ENCODE data around the gene ARHGAP15.

Gene ARHGAP15

GRCh38 chr2:143594161-143594560 is 464.9 kb downstream of the ARHGAP15 start:
- no peak for DNase-seq
- Histone ChIP-seq H3K4me3 (ENCODE audit: low read depth, low read length) (no peak overlapping the region), H3K9me3 (ENCODE audit: severe bottlenecking) (no peaks in the 10 kb centered on the region), H3K27ac (no peak overlapping the region), H3K27me3 (ENCODE audit: insufficient read depth, low read depth, severe bottlenecking) (no peaks in the 10 kb centered on the region), H3K36me3 (no peaks in the 10 kb centered on the region)
- no peak for TF ChIP-seq CTCF (IDR thresholded peaks at IDR 0.05; ENCODE audit: low read depth, low read length)

DNA sequence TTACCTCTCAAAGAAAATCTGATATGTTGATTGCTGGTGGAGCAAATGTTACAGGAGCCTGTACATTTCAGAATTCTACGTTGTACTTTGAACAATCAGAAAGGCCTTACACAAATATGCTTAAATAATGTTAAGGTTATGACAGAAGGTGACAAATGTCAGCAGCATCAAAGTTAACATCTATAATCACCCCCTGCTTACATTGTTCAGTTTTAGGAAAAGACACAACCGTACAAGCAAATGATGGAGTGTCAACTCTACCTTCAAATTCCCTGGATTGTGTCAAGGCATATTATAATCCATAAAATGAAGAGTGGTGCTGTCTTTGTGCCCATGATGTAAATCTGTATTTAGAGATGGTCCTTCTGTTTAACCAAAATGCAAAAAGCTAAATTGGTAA is 465.5 kb downstream of the ARHGAP15 start:
- TF ChIP-seq CTCF (IDR thresholded peaks at IDR 0.05; ENCODE audit: low read depth, low read length) = no peak
- no peak overlapping the region for H3K27ac ChIP-seq
- no peaks in the 10 kb centered on the region for H3K27me3 ChIP-seq (ENCODE audit: insufficient read depth, low read depth, severe bottlenecking)

DNA sequence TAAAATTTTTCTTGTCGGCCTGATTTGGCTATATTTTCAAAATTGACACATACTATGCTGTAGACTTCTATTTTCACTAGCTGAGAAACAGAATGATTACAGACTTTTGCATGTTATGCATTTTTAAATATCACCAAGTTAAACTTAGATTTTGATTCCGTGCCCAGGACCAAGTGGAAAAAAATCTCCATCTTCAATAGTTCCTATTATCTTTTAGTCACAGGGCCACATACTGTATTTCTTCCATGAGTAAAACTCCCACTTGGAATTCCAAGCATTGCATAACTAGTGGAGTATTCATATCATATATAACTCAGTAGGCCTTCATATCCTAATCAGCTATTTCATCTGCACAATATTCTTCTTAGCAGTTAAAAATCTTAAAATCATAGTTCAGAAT is 470.9 kb downstream of the ARHGAP15 start:
- DNase-seq = no peak
- Histone ChIP-seq H3K4me3 (ENCODE audit: low read depth, low read length) (no peak overlapping the region), H3K9me3 (ENCODE audit: severe bottlenecking) (no peaks in the 10 kb centered on the region), H3K27me3 (ENCODE audit: insufficient read depth, low read depth, severe bottlenecking) (no peaks in the 10 kb centered on the region), H3K36me3 (no peaks in the 10 kb centered on the region), H3K27ac (no peak overlapping the region)
- TF ChIP-seq CTCF (IDR thresholded peaks at IDR 0.05; ENCODE audit: low read depth, low read length) = no peak

More for the DNA sequence above, 465.5 kb downstream of the ARHGAP15 start:
- H3K4me3 ChIP-seq (ENCODE audit: low read depth, low read length) = no peak overlapping the region
- DNase-seq = no peak
- no peaks in the 10 kb centered on the region for H3K9me3 ChIP-seq (ENCODE audit: severe bottlenecking)
- no peaks in the 10 kb centered on the region for H3K36me3 ChIP-seq

- no peaks in the 10 kb centered on the region for H3K27me3 ChIP-seq (ENCODE audit: insufficient read depth, low read depth, severe bottlenecking)
Observed at GRCh38 chr2:143601828-143602227, 472.6 kb downstream of the ARHGAP15 start.

GRCh38 chr2:143603035-143603655 is 473.9 kb downstream of the ARHGAP15 start:
- no peak overlapping the region for H3K27ac ChIP-seq
- no peak for TF ChIP-seq CTCF (IDR thresholded peaks at IDR 0.05; ENCODE audit: low read depth, low read length)
- H3K27me3 ChIP-seq (ENCODE audit: insufficient read depth, low read depth, severe bottlenecking) = no peaks in the 10 kb centered on the region
- H3K36me3 ChIP-seq = no peaks in the 10 kb centered on the region
- no peak overlapping the region for H3K4me3 ChIP-seq (ENCODE audit: low read depth, low read length)
- H3K9me3 ChIP-seq (ENCODE audit: severe bottlenecking) = no peaks in the 10 kb centered on the region
- no peak for DNase-seq

More at GRCh38 chr2:143601828-143602227, 472.6 kb downstream of the ARHGAP15 start:
- Histone ChIP-seq H3K4me3 (ENCODE audit: low read depth, low read length) (no peak overlapping the region), H3K9me3 (ENCODE audit: severe bottlenecking) (no peaks in the 10 kb centered on the region), H3K27ac (no peak overlapping the region), H3K36me3 (no peaks in the 10 kb centered on the region)
- no peak for DNase-seq
- no peak for TF ChIP-seq CTCF (IDR thresholded peaks at IDR 0.05; ENCODE audit: low read depth, low read length)
